HCT116 (cell line): Measurements from ENCODE around the gene SNW1. TPM values are rescaled to one million over a fixed set of nuclear protein-coding genes. Genes with fewer than 3 reads are reported as not detected.
A peak's percentile ranks its signal among the peaks of the same experiment; 100 is the strongest.

Source experiments
- ATAC-seq: fragments of 200-7000 bp; cut with Tn5 transposase; 2 replicates; pipeline ENCODE4 v1.9.1; 2020; ENCODE audit warnings: mild to moderate bottlenecking, moderate library complexity
- BruUV-seq: library from RNA; stranded (reverse); fragments of 400-500 nt; replicated peaks from 2 replicates; lab custom pipeline; 2021; lab: Mats Ljungman, UMichigan
- CTCF ChIA-PET: fragments of 300-600 bp; sonication (Branson Sonifier 250); formaldehyde crosslinking; loops from one replicate; lab custom pipeline; 2021; ENCODE audit warnings: antibody characterized with exemption; lab: Charles Lee
- POLR2A ChIA-PET: fragments of 300-600, 350-600 bp; sonication (Branson Sonifier 250); formaldehyde crosslinking; loops from one replicate; lab custom pipeline; 2021; ENCODE audit warnings: antibody characterized with exemption; lab: Charles Lee
- RAD21 ChIA-PET, 2 experiments: fragments of 300-600 bp; sonication (Branson Sonifier 250); formaldehyde crosslinking; loops; one replicate each; lab custom pipeline; 2023; ENCODE audit warnings: low total read pairs in 2 of 2; ENCODE audit not compliant: uncharacterized antibody in 2 of 2, unreplicated experiment in 2 of 2, low non-redundant PET in 1 of 2; lab: Charles Lee
- DNase-seq: peaks from one replicate; pipeline ENCODE4 v3.0.0-alpha.2; 2010; ENCODE audit warnings: low read depth, low spot score
- H2AFZ ChIP-seq: fragments of 200-600 bp; shearing (Covaris generic), sonication (generic); 2 replicates; pipeline ENCODE4 v1.6.1; 2017; ENCODE audit warnings: low read depth, mixed run types, mixed read lengths, antibody characterized with exemption, low read length; ENCODE audit not compliant: poor library complexity, severe bottlenecking
- H3K27ac ChIP-seq: 2 replicates; pipeline ENCODE4 v1.5.1; 2012; ENCODE audit warnings: low read depth, low read length
- H3K27me3 ChIP-seq: fragments of 200-600 bp; sonication (generic); 2 replicates; pipeline ENCODE4 v1.6.1; 2016; ENCODE audit warnings: mixed run types, low read length, mixed read lengths; ENCODE audit not compliant: insufficient read depth
- H3K36me3 ChIP-seq, 2 experiments: fragments of 200-500 bp in 1 of 2; fragments of 200-600 bp in 1 of 2; sonication (Bioruptor generic) in 1 of 2; sonication (generic) in 1 of 2; 2 replicates each; pipeline versions ENCODE4 v1.5.1 to v1.6.1; 2014 to 2016; ENCODE audit warnings: low read length in 2 of 2, inconsistent platforms in 1 of 2, mixed read lengths in 1 of 2, mixed run types in 1 of 2; ENCODE audit not compliant: insufficient read depth in 2 of 2, control insufficient read depth in 1 of 2
- H3K4me1 ChIP-seq, 2 experiments: fragments of 200-600 bp in 1 of 2; sonication (generic) in 1 of 2; 2 replicates each; pipeline versions ENCODE4 v1.5.1 to v1.6.1; 2012 to 2017; ENCODE audit warnings: low read length in 2 of 2, inconsistent platforms in 1 of 2, mild to moderate bottlenecking in 1 of 2, mixed read lengths in 1 of 2, mixed run types in 1 of 2, moderate library complexity in 1 of 2; ENCODE audit not compliant: insufficient read depth in 2 of 2, control insufficient read depth in 1 of 2
- H3K4me2 ChIP-seq: fragments of 200-600 bp; sonication (generic); 2 replicates; pipeline ENCODE4 v1.6.1; 2017; ENCODE audit warnings: mixed run types, low read length, mixed read lengths
- H3K4me3 ChIP-seq, 2 experiments: fragments of 200-600 bp in 1 of 2; sonication (generic) in 1 of 2; replicated peaks in 1 of 2; 2 replicates each; pipeline ENCODE4 v1.5.1; 2011 to 2016; ENCODE audit warnings: low read length in 2 of 2, control low read depth in 1 of 2, low read depth in 1 of 2, mild to moderate bottlenecking in 1 of 2, mixed read lengths in 1 of 2, mixed run types in 1 of 2
- H3K79me2 ChIP-seq: fragments of 200-600 bp; sonication (generic); 2 replicates; pipeline ENCODE4 v1.6.1; 2017; ENCODE audit warnings: mild to moderate bottlenecking, mixed run types, low read length, moderate library complexity, mixed read lengths; ENCODE audit not compliant: insufficient read depth
- H3K9ac ChIP-seq: fragments of 200-600 bp; sonication (generic); 2 replicates; pipeline ENCODE4 v1.6.1; 2016; ENCODE audit warnings: low read length, mixed read lengths
- H3K9me2 ChIP-seq: fragments of 200-600 bp; sonication (generic), shearing (Covaris generic); 2 replicates; pipeline ENCODE4 v1.6.1; 2017; ENCODE audit warnings: mixed run types, mild to moderate bottlenecking, moderate library complexity; ENCODE audit not compliant: insufficient read depth
- H3K9me3 ChIP-seq, 2 experiments: fragments of 200-500 bp in 1 of 2; fragments of 200-600 bp in 1 of 2; sonication (Bioruptor generic) in 1 of 2; sonication (generic) in 1 of 2; 2 replicates each; pipeline ENCODE4 v1.6.1; 2014 to 2017; ENCODE audit warnings: low read length in 2 of 2, mixed read lengths in 2 of 2, inconsistent platforms in 1 of 2, low read depth in 1 of 2, mild to moderate bottlenecking in 1 of 2, mixed run types in 1 of 2, moderate library complexity in 1 of 2; ENCODE audit not compliant: control insufficient read depth in 1 of 2, insufficient read depth in 1 of 2
- H4K20me1 ChIP-seq: fragments of 200-600 bp; sonication (generic), shearing (Covaris generic); 2 replicates; pipeline ENCODE4 v1.6.1; 2017; ENCODE audit warnings: mixed run types, mild to moderate bottlenecking, moderate library complexity; ENCODE audit not compliant: insufficient read depth
- CBX3 ChIP-seq: IDR thresholded peaks from 2 replicates; pipeline ENCODE4 v1.6.1; 2012; ENCODE audit warnings: low read depth
- ELF1 ChIP-seq: IDR thresholded peaks from 2 replicates; pipeline ENCODE4 v1.6.1; 2012; ENCODE audit warnings: low read depth, borderline replicate concordance
- EZH2phosphoT487 ChIP-seq: fragments of 200-600 bp; IDR thresholded peaks from 2 replicates; pipeline ENCODE4 v1.6.1; 2018; ENCODE audit warnings: antibody characterized with exemption, borderline replicate concordance
- FOSL1 ChIP-seq: IDR thresholded peaks from 2 replicates; pipeline ENCODE4 v1.6.1; 2012; ENCODE audit warnings: low read depth
- JUND ChIP-seq: IDR thresholded peaks from 2 replicates; pipeline ENCODE4 v1.6.1; 2012
- POLR2A ChIP-seq: IDR thresholded peaks from 2 replicates; pipeline ENCODE4 v1.7.0; 2011; ENCODE audit warnings: borderline replicate concordance; ENCODE audit not compliant: insufficient read depth, insufficient read length; ENCODE audit errors: extremely low read depth
- POLR2AphosphoS5 ChIP-seq: IDR thresholded peaks from 2 replicates; pipeline ENCODE4 v1.6.1; 2011; ENCODE audit warnings: mild to moderate bottlenecking, low read depth, low read length, moderate library complexity
- RAD21 ChIP-seq: IDR thresholded peaks from 2 replicates; pipeline ENCODE4 v1.6.1; 2012; ENCODE audit warnings: low read depth, mild to moderate bottlenecking
- SIN3A ChIP-seq: IDR thresholded peaks from 2 replicates; pipeline ENCODE4 v1.6.1; 2012; ENCODE audit warnings: low read depth
- SP1 ChIP-seq: IDR thresholded peaks from 2 replicates; pipeline ENCODE4 v1.6.1; 2012; ENCODE audit warnings: low read depth
- YY1 ChIP-seq: IDR thresholded peaks from 2 replicates; pipeline ENCODE4 v1.6.1; 2011; ENCODE audit warnings: low read length, low read depth, moderate library complexity, mild to moderate bottlenecking; ENCODE audit not compliant: insufficient replicate concordance; ENCODE audit errors: extremely low read depth
- intact Hi-C: fragments of 100-400 bp; cut with micrococcal nuclease; formaldehyde crosslinking; loops from 2 replicates; pipeline ENCODE4 v1.10.0; 2022
- total RNA-seq: library from RNA; stranded (reverse); gene quantifications from one replicate; pipeline ENCODE4 v1.2.1, GENCODE V29; 2021; ENCODE audit not compliant: unreplicated experiment

SNW1 gene
- total RNA-seq, 1 experiment from 2014 or later: 102 TPM

- TF ChIP-seq JUND: no peak
- peak; percentile 79 for TF ChIP-seq POLR2AphosphoS5
- TF ChIP-seq RAD21: no peak
- TF ChIP-seq EZH2phosphoT487: no peak
- TF ChIP-seq CBX3: no peak
- no peak for TF ChIP-seq SP1
- peak; percentile 51 for TF ChIP-seq POLR2A
Measured at GRCh38 chr14:77760381-77761204, at the start of gene SNW1 (continued).

GRCh38 chr14:77809011-77809410 lies 48.1 kb upstream of the SNW1 start:
- intact Hi-C loops: no loop called here
- no peaks in the 10 kb centered on the region for H3K4me1 ChIP-seq

More at GRCh38 chr14:77809011-77809410, 48.1 kb upstream of the SNW1 start:
- Histone ChIP-seq H3K9me3 (no peaks in the 10 kb centered on the region), H3K79me2 (no peaks in the 10 kb centered on the region), H3K4me2 (no peak overlapping the region), H2AFZ (no peak overlapping the region), H3K4me3 (no peak overlapping the region), H3K9me2 (no peaks in the 10 kb centered on the region), H3K9ac (no peak overlapping the region), H3K27me3 (no peaks in the 10 kb centered on the region), H3K27ac (no peak overlapping the region), H4K20me1 (no peaks in the 10 kb centered on the region), H3K36me3 (no peaks in the 10 kb centered on the region)
- DNase-seq: no peak
- TF ChIP-seq JUND (no peak), YY1 (no peak), SIN3A (no peak), SP1 (no peak), FOSL1 (no peak), ELF1 (no peak)
- ChIA-PET CTCF (no interaction called here), RAD21 (no interaction called here), POLR2A (no interaction called here)
- no peak for ATAC-seq
- BruUV-seq: no TSS peak
